Activated T-cell treated with anti-CD3 and anti-CD28 coated beads, Interleukin-2, amount 50 U/mL, for 4 hours (primary cell): Measurements from ENCODE around the gene RPUSD3. TPM values are rescaled to one million over a fixed set of nuclear protein-coding genes. Genes with fewer than 3 reads are reported as not detected.

ENCODE experiments used
- ATAC-seq, 2 donors: fragments of 200-7000 bp; cut with Tn5 transposase; one replicate each; pipeline ENCODE4 v1.10.0; 2021
- DNase-seq: peaks from one replicate; pipeline ENCODE4 v3.0.0-alpha.2; 2020
- H3K27me3 Mint-ChIP-seq: one replicate; pipeline ENCODE4 v1.8.0; 2021; ENCODE audit warnings: low read depth, mixed read lengths
- H3K36me3 Mint-ChIP-seq: one replicate; pipeline ENCODE4 v1.8.0; 2022; ENCODE audit warnings: mixed read lengths; ENCODE audit not compliant: insufficient read depth
- H3K4me1 Mint-ChIP-seq: one replicate; pipeline ENCODE4 v1.8.0; 2021; ENCODE audit warnings: low read depth, mixed read lengths
- H3K4me3 Mint-ChIP-seq: one replicate; pipeline ENCODE4 v1.8.0; 2021; ENCODE audit warnings: mild to moderate bottlenecking, moderate library complexity, mixed read lengths
- H3K9me3 Mint-ChIP-seq: one replicate; pipeline ENCODE4 v1.8.0; 2021; ENCODE audit warnings: mixed read lengths
- total RNA-seq, 3 donors: library from RNA; stranded (reverse); gene quantifications; one replicate each; pipeline ENCODE4 v1.2.1, GENCODE V29; 2021

The RPUSD3 gene, protein sequence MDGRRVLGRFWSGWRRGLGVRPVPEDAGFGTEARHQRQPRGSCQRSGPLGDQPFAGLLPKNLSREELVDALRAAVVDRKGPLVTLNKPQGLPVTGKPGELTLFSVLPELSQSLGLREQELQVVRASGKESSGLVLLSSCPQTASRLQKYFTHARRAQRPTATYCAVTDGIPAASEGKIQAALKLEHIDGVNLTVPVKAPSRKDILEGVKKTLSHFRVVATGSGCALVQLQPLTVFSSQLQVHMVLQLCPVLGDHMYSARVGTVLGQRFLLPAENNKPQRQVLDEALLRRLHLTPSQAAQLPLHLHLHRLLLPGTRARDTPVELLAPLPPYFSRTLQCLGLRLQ
- total RNA-seq: 10 to 100 TPM; 56.5 to 70.3 (median 69.0) TPM

DNA sequence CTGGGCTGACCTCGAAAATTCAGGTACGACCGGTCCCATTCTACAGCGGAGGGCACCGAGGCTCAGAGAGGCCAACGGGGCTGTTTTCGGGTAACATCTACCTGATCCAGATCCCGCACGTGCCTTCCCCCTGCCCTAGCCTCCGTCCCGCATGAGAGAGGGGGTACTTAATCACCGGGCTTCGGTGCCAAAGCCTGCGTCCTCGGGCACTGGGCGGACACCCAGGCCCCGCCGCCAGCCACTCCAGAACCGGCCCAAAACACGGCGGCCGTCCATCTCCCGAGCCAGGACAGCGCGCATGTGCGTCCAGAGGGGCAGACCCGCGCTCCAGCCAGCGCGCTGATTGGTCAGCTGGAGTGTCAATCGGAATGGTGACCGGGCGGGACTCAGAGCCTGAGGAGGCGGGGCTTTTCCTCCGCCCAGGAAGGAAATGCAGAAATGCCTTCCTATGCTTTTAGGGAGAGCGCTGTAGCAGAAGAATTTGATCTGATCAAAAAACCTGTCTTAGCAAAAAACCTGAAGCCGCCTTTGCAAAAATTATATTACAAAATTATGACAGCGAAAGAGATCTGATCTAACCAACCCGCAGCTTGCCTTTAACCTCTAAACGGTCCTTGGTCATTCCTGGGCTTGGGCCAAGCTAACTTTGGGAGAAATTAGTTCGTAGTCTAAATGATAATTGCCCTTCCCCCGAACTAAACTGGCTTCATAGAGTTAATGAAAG, at the start of gene RPUSD3:
RPUSD3 (minus strand) TSS at position 294 of the 724 bp plus-strand sequence; CDS start at position 276, 18 bp downstream.
- H3K4me3 Mint-ChIP-seq: peak within 1 kb of the TSS; percentile 99
- peak; percentile 97 for DNase-seq
- H3K4me1 Mint-ChIP-seq: peaks cover 32% of the 10 kb centered on the region
- H3K9me3 Mint-ChIP-seq: no peaks in the 10 kb centered on the region
- H3K36me3 Mint-ChIP-seq: peaks cover 19% of the 10 kb centered on the region
- peak; percentile 99 for ATAC-seq
- H3K27me3 Mint-ChIP-seq: no peaks in the 10 kb centered on the region

DNA sequence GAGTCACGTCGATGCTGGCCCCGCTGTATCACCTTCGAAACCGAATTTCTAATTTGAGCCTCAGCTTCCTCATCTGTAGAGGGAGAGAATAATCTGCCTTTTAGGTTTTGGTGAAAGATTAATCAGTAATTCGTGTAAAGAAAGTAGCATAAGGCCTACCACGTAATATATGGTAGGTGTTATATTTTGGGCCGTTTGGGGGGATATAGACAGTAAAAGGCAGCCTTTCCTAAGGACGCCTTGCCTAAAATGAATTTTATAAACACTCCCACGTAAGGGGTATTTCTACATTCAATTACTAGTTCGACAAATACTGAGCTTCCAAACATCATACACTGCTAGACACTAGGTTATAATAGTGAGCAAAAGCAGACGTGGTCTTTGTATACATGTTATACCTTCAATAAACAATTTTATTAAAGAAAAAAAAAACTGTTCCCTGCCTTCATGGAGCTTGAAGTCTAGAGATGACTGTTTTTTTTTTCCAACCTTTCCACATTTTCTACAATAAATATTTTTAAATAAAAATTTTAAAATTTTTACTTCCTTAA, 47.3 kb upstream of the RPUSD3 start:
- peak overlapping the region; percentile 98 for H3K4me3 Mint-ChIP-seq
- DNase-seq (no peak), ATAC-seq (no peak)
- peaks cover 37% of the 10 kb centered on the region for H3K4me1 Mint-ChIP-seq
- H3K36me3 Mint-ChIP-seq: peaks cover 25% of the 10 kb centered on the region
- H3K9me3 Mint-ChIP-seq: peaks cover 3% of the 10 kb centered on the region
- H3K27me3 Mint-ChIP-seq: no peaks in the 10 kb centered on the region

DNA sequence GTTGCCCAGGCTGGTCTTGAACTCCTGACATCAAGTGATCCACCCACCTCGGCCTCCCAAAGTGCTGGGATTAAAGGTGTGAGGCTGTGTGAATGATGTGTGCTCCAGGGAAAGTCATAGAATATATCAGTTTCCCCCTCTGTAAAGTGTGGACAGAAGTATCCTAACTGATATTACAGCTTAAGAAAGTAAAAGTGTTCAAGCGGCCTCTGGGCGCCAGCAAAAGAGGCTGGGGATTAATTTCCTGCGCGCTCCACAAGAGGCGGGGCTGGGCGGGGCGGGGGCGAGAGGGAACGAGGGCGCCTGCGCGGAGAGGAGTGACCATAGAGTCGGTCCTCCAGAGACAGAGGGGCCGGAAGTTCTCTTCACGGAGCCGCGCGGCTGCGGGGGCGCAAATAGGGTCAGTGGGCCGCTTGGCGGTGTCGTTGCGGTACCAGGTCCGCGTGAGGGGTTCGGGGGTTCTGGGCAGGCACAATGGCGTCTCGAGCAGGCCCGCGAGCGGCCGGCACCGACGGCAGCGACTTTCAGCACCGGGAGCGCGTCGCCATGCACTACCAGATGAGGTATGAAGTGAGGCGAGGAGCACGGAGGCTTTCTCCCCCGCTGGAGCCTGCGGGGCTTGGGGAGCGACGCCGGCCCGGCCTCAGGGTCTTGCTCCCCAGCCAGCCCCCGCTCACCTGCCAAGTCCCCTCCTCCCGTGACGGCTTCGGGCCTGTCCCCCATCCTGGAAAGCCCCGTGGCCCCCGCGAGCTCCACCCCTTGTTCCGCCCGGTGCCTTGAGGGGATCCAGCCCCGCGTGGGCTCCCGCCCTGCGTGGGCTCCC, 46.7 kb upstream of the RPUSD3 start, which contains the start of gene JAGN1:
JAGN1 (plus strand) TSS at position 362 of the 823 bp plus-strand sequence; CDS start at position 475, 113 bp downstream.
- DNase-seq (peak; percentile 91), ATAC-seq (peak; percentile 85 to 86)
- H3K27me3 Mint-ChIP-seq: no peaks in the 10 kb centered on the region
- peaks cover 33% of the 10 kb centered on the region for H3K4me1 Mint-ChIP-seq
- peaks cover 25% of the 10 kb centered on the region for H3K36me3 Mint-ChIP-seq
- peak within 1 kb of the TSS; percentile 98 for H3K4me3 Mint-ChIP-seq
- H3K9me3 Mint-ChIP-seq: peaks cover 3% of the 10 kb centered on the region

DNA sequence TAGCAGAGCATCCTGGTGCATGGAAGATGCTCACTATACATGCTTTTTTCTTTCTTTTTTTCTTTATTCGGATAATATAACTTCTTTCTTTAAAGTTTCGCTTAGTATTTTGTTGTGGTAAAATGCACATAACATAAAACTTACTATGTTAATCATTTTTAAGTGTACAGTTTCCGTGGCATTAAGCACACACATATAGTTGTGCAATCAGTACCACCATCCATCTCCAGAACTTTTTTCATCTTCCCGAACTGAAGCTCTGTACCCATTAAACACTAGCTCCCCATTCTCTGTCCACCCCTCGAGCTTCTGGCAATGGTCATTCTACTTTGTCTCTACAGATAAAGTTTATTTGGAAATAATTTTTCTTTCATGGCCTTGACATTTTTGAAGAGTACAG, 45.6 kb upstream of the RPUSD3 start:
- peaks cover 19% of the 10 kb centered on the region for H3K36me3 Mint-ChIP-seq
- H3K27me3 Mint-ChIP-seq: no peaks in the 10 kb centered on the region
- ATAC-seq (no peak), DNase-seq (no peak)
- H3K4me1 Mint-ChIP-seq: peaks cover 27% of the 10 kb centered on the region
- no peaks in the 10 kb centered on the region for H3K9me3 Mint-ChIP-seq
- peak overlapping the region; percentile 98 for H3K4me3 Mint-ChIP-seq

DNA sequence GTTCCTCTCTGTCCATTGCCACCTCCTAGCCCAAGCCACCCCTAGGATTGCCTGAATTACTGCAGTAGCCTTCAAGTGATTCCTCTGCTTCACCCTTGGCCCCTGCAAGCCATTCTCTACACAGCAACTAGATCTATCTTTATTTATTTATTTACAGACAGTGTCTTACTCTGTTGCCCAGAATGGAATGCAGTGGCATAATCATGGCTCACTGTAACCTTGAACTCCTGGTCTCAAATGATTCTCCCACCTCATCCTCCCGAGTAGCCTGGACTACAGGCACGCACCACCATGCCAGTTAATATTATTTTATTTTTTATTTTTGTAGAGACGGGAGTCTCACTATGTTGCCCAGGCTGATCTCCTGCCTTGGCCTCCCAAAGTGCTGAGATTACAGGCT, 44.7 kb upstream of the RPUSD3 start:
- Mint-ChIP-seq H3K4me3 (no peak overlapping the region), H3K4me1 (peaks cover 19% of the 10 kb centered on the region), H3K36me3 (peaks cover 15% of the 10 kb centered on the region), H3K9me3 (no peaks in the 10 kb centered on the region), H3K27me3 (peaks cover 2% of the 10 kb centered on the region)
- DNase-seq: no peak
- ATAC-seq: no peak

DNA sequence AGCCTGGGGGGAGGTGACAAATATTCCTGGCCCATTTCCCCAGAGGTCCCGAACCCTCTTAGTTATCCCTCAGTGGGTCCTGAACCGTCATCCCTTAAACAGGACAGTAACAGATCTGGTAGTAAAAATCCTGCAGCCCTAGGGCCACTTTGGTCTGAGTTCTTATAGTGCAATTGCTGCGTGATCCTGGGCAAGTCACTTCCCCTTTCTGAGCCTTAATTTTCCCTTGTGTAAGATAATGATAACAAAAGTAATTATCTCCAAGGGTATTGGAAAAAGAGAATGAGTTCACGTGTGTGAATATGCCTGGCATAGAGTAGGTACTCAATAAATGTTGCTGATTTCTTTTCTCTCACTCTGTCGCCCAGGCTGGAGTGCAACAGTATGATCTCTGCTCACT, 43.7 kb upstream of the RPUSD3 start:
- Mint-ChIP-seq H3K4me3 (no peak overlapping the region), H3K27me3 (peaks cover 2% of the 10 kb centered on the region), H3K36me3 (peaks cover 7% of the 10 kb centered on the region), H3K9me3 (no peaks in the 10 kb centered on the region), H3K4me1 (peaks cover 10% of the 10 kb centered on the region)
- DNase-seq (no peak), ATAC-seq (no peak)

DNA sequence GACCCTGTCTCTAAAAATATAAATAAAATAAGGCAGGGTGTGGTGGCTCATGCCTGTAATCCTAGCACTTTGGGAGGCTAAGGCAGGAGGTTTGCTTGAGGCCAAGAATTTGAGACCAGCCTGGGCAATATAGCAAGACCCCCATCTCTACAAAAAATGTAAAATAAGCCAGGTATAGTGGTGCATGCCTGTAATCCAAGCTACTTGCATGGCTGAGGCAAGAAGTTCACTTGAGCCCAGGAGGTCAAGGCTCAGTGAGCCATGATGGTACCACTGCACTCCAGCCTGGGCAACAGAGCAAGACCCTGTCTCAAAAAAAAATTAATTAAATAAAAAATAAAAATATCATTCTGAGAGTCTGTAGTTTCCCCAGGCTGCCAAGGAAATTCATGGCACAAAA, 42.5 kb upstream of the RPUSD3 start:
- ATAC-seq (no peak), DNase-seq (no peak)
- H3K4me1 Mint-ChIP-seq: peaks cover 1% of the 10 kb centered on the region
- H3K27me3 Mint-ChIP-seq: peaks cover 2% of the 10 kb centered on the region
- H3K4me3 Mint-ChIP-seq: no peak overlapping the region
- no peaks in the 10 kb centered on the region for H3K9me3 Mint-ChIP-seq
- H3K36me3 Mint-ChIP-seq: peaks cover 1% of the 10 kb centered on the region

DNA sequence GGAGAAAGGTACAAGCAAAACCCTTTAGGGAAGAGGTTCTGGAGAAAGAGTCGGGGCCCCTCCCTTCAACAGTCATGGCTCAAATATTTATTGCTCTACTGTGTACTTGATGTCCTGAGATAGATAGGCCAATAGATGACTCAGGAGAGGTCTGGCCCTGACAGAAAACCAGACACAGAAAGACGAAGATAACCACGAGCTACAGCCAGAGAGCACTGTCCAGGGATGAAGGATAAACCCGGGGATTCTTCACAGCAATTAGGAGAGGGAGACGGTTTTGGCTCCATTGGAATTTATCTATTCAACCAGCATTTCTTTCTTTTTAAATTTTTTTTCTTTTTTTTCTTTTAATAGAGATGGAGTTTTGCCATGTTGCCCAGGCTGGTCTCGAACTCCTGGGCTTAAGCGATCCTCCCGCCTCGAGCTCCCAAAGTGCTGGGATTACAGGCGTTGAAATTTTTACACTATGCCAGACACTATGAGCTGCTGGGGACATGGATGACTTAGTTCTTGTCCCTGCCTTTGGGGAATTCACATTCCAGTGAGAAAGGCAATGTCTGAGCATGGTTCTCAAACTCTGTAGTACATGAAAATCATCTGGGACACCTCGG, 40.9 kb upstream of the RPUSD3 start:
- DNase-seq (no peak), ATAC-seq (no peak)
- peaks cover 2% of the 10 kb centered on the region for H3K27me3 Mint-ChIP-seq
- no peaks in the 10 kb centered on the region for H3K36me3 Mint-ChIP-seq
- H3K4me1 Mint-ChIP-seq: no peaks in the 10 kb centered on the region
- H3K9me3 Mint-ChIP-seq: no peaks in the 10 kb centered on the region
- no peak overlapping the region for H3K4me3 Mint-ChIP-seq

DNA sequence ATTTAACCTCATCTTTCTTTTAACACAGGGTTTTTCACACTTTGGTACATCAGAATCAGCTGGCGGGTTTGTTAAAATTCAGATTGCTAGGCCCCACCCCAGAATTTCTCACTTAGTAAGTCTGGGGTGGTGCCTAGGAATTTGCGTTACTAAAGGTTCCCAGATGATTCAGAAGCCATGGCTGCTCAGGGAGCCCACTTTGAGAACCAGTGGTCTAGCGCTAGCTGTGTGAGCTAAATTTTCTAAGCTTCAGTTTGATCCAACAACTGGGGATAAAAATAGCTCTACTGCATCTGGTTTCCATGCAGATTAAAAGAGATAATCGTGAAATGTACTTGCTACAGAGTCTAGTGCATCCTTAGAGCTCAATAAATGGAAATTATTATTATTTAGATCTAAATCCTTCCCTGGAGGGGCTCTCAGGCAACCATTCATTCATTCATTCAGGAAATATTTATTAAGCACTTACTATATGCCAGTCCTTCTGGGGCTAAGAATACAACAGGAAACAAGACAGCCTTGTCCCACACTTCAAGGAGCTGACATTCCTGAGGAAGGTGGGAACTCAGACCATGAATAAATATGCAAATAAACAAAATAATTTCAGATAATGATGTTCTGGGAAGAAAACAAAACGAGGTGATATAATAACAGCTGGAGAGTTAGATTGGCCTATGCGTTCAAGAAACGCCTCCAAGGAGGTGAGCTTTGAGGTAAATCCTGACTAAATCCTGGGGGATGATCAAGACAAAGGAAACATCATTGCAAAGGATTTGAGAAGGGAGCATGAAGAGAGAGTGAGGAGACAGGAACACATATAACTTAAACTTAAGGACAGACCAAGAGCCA, 40.1 kb upstream of the RPUSD3 start:
- no peak for ATAC-seq

DNA sequence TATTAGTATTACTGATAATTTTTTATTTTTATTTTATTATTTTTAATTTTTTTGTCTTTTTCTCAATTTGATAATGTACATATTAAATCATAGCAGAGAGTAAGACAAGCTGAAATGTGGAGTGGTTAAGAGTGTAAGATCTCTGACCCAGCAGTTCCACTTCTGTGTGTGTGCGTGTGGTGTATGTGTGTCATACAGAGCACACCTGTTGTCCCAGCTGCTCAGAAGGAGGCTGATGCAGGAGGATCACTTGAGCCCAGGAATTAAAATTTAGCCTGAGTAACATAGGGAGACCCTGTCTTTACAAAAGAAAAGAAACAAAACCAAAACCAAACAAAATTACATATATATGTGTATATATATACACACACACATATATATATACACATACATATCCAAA, 37.6 kb upstream of the RPUSD3 start:
- Mint-ChIP-seq H3K9me3 (no peaks in the 10 kb centered on the region), H3K4me1 (no peaks in the 10 kb centered on the region), H3K4me3 (no peak overlapping the region), H3K27me3 (peaks cover 2% of the 10 kb centered on the region), H3K36me3 (no peaks in the 10 kb centered on the region)
- DNase-seq (no peak), ATAC-seq (no peak)

More for the DNA sequence above, 40.1 kb upstream of the RPUSD3 start:
- peaks cover 2% of the 10 kb centered on the region for H3K27me3 Mint-ChIP-seq
- no peak for DNase-seq
- no peak overlapping the region for H3K4me3 Mint-ChIP-seq
- no peaks in the 10 kb centered on the region for H3K9me3 Mint-ChIP-seq
- no peaks in the 10 kb centered on the region for H3K4me1 Mint-ChIP-seq
- H3K36me3 Mint-ChIP-seq: no peaks in the 10 kb centered on the region

DNA sequence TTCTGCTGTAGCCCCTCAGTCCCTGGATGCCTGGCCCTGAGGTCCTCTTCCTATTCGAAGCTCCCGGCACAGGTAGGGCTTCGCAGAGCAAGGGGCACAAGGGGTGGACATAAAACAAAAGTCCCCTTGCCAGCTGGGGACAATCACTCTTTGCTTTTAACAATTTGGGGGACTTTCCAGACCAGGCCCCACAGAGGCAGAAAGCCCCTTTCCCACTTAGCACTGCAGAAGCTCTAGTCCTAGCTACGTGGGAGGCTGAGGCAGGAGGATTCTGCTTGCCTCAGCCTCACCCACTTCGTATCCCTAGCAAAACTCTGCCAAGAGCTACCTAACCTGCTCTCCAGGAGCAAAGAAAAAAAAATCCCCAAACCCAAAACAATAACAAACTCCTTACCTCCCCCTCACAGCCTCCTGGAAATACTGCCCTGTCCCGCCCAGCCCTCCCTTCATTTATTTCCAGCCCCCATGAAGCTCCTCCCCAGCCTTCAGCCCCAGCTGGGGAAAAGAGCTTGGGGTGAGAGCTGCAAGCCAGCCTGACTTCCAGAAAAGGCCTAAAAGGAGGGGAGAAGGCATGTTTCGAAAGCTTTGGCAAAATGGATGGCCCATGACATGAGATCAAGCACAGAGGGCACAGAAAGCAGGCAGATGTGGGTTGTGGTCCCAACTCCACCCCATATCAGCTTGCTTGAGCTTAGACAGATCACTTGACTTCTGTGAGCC, 36.2 kb upstream of the RPUSD3 start, which contains the start of gene CIDEC:
CIDEC (minus strand) TSS at position 424 of the 720 bp plus-strand sequence. CDS start 1,767 bp downstream, outside the sequence.
- Mint-ChIP-seq H3K36me3 (no peaks in the 10 kb centered on the region), H3K9me3 (no peaks in the 10 kb centered on the region), H3K27me3 (peaks cover 2% of the 10 kb centered on the region), H3K4me3 (no peak within 1 kb of the TSS), H3K4me1 (no peaks in the 10 kb centered on the region)
- ATAC-seq (no peak), DNase-seq (no peak)

DNA sequence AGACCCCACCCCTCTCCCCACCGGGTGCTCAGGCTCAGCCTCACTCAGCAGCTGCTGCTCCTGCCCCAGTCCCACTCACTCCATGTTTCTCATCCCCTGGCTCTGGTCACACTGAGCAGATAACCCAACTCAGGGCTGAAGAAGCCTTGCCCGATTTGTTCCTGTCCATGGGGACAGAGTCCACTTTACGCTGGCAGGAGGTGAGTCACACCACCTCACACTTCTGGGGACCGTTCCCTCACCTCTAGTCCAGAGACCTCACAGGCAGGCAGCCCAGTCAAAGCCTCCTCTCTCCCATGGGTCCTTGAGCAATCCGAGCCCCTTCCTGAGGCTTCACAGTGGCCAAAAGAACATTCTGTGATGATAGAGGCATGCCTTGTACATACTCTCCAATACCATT, 34.9 kb upstream of the RPUSD3 start:
- ATAC-seq (no peak), DNase-seq (no peak)
- Mint-ChIP-seq H3K4me3 (no peak overlapping the region), H3K36me3 (no peaks in the 10 kb centered on the region), H3K4me1 (no peaks in the 10 kb centered on the region), H3K9me3 (no peaks in the 10 kb centered on the region), H3K27me3 (no peaks in the 10 kb centered on the region)
